CD14-positive monocyte (primary cell): ENCODE results near the gene NUP153. TPM values are rescaled to one million over a fixed set of nuclear protein-coding genes. Genes with fewer than 3 reads are reported as not detected.

ENCODE experiments used
- DNase-seq, 3 donors: peaks; one replicate each; pipeline ENCODE4 v3.0.0-alpha.2; 2011 to 2022
- H2AFZ ChIP-seq: 2 replicates; pipeline ENCODE4 v1.6.0; 2012; ENCODE audit warnings: mild to moderate bottlenecking, low read depth, low read length, inconsistent platforms; ENCODE audit not compliant: insufficient read depth, poor library complexity, severe bottlenecking
- H3K27ac ChIP-seq, 2 donors: 1 replicate in 1 of 2; 2 replicates in 1 of 2; pipeline ENCODE4 v1.5.1; 2012 to 2013; ENCODE audit warnings: low read length in 2 of 2, control low read depth in 1 of 2, inconsistent platforms in 1 of 2, low read depth in 1 of 2, mild to moderate bottlenecking in 1 of 2
- H3K27me3 ChIP-seq, 2 donors: one replicate each; pipeline versions ENCODE4 v1.6.0 to v1.6.1; 2011 to 2013; ENCODE audit warnings: low read length in 2 of 2; ENCODE audit not compliant: control insufficient read depth in 2 of 2, insufficient read depth in 2 of 2
- H3K36me3 ChIP-seq, 2 donors: replicated peaks in 1 of 2; 1 replicate in 1 of 2; 2 replicates in 1 of 2; pipeline versions ENCODE4 v1.5.1 to v1.6.1; 2012 to 2013; ENCODE audit warnings: low read length in 2 of 2, control low read depth in 1 of 2, inconsistent platforms in 1 of 2, mild to moderate bottlenecking in 1 of 2; ENCODE audit not compliant: insufficient read depth in 2 of 2, control insufficient read depth in 1 of 2
- H3K4me1 ChIP-seq, 2 donors: 1 replicate in 1 of 2; 2 replicates in 1 of 2; pipeline versions ENCODE4 v1.5.1 to v1.6.1; 2012 to 2013; ENCODE audit warnings: low read length in 2 of 2, control low read depth in 1 of 2, inconsistent platforms in 1 of 2, mild to moderate bottlenecking in 1 of 2, moderate library complexity in 1 of 2; ENCODE audit not compliant: insufficient read depth in 2 of 2, control insufficient read depth in 1 of 2
- H3K4me2 ChIP-seq: replicated peaks from 2 replicates; pipeline ENCODE3; 2012; ENCODE audit warnings: low read length, moderate library complexity, mild to moderate bottlenecking; ENCODE audit not compliant: poor library complexity, severe bottlenecking; ENCODE audit errors: extremely low read depth
- H3K4me3 ChIP-seq, 3 experiments: fragments of 200-600 bp in 1 of 3; sonication (generic) in 1 of 3; replicated peaks in 1 of 3; 1 replicate in 2 of 3; 2 replicates in 1 of 3; pipeline ENCODE4 v1.5.1; 2011 to 2013; ENCODE audit warnings: low read length in 3 of 3, mild to moderate bottlenecking in 3 of 3, control low read depth in 2 of 3, low read depth in 2 of 3, inconsistent platforms in 1 of 3, moderate library complexity in 1 of 3
- H3K79me2 ChIP-seq: 2 replicates; pipeline ENCODE4 v1.6.0; 2012; ENCODE audit warnings: mild to moderate bottlenecking, control low read depth, inconsistent platforms, low read length, moderate library complexity; ENCODE audit not compliant: insufficient read depth
- H3K9ac ChIP-seq: 2 replicates; pipeline ENCODE4 v1.6.0; 2017; ENCODE audit warnings: low read length, mild to moderate bottlenecking; ENCODE audit not compliant: insufficient read depth, poor library complexity, severe bottlenecking
- H3K9me3 ChIP-seq, 2 donors: replicated peaks in 1 of 2; 1 replicate in 1 of 2; 2 replicates in 1 of 2; pipeline versions ENCODE4 v1.5.1 to v1.6.1; 2012 to 2013; ENCODE audit warnings: low read length in 2 of 2, control low read depth in 1 of 2; ENCODE audit not compliant: control insufficient read depth in 1 of 2, insufficient read depth in 1 of 2
- H4K20me1 ChIP-seq: 2 replicates; pipeline ENCODE4 v1.6.0; 2012; ENCODE audit warnings: mild to moderate bottlenecking, low read length, control low read depth, moderate library complexity; ENCODE audit not compliant: insufficient read depth
- H3K27ac Mint-ChIP-seq, 7 donors: one replicate each; pipeline ENCODE4 v1.8.0; 2020; ENCODE audit warnings: mild to moderate bottlenecking in 7 of 7, mixed read lengths in 7 of 7, moderate library complexity in 6 of 7, inconsistent platforms in 2 of 7
- H3K27me3 Mint-ChIP-seq, 3 donors: one replicate each; pipeline ENCODE4 v1.8.0; 2021 to 2022; ENCODE audit warnings: low read depth in 3 of 3, mild to moderate bottlenecking in 3 of 3, mixed read lengths in 3 of 3, moderate library complexity in 3 of 3, inconsistent platforms in 1 of 3
- H3K36me3 Mint-ChIP-seq, 2 donors: one replicate each; pipeline ENCODE4 v1.8.0; 2020; ENCODE audit warnings: mixed read lengths in 2 of 2, inconsistent platforms in 1 of 2, mild to moderate bottlenecking in 1 of 2
- H3K4me1 Mint-ChIP-seq: one replicate; pipeline ENCODE4 v1.8.0; 2020; ENCODE audit warnings: mild to moderate bottlenecking, mixed read lengths
- H3K4me3 Mint-ChIP-seq, 2 donors: one replicate each; pipeline ENCODE4 v1.8.0; 2020; ENCODE audit warnings: mild to moderate bottlenecking in 2 of 2, mixed read lengths in 2 of 2, moderate library complexity in 1 of 2
- H3K9me3 Mint-ChIP-seq, 7 donors: one replicate each; pipeline ENCODE4 v1.8.0; 2020 to 2022; ENCODE audit warnings: mixed read lengths in 7 of 7, mild to moderate bottlenecking in 6 of 7, moderate library complexity in 6 of 7, inconsistent platforms in 2 of 7
- WGBS: methylation state at CpG from one replicate; pipeline ENCODE4 v1.1.5; 2013; ENCODE audit warnings: missing lambda C conversion rate; ENCODE audit not compliant: insufficient coverage; 5-methylcytosine and 5-hydroxymethylcytosine counted together
- intact Hi-C, 2 donors: fragments of 100-400 bp; cut with micrococcal nuclease; formaldehyde crosslinking; loops; one replicate each; pipeline versions ENCODE4 v1.15.0 to v1.15.1; 2023
- polyA plus RNA-seq, 3 donors: library from polyadenylated mRNA; depleted of rRNA in 1 of 3; unstranded in 2 of 3; stranded (reverse) in 1 of 3; fragments of 300-500 nt in 2 of 3; fragments of >200 nt in 1 of 3; fragmentation: Illumina TruSeq in 2 of 3; gene quantifications; 1 replicate in 2 of 3; 2 replicates in 1 of 3; pipeline ENCODE4 v1.2.3, GENCODE V29; 2012 to 2021
- TF ChIP-seq, protein P1 (sequence below): fragments of 200-600 bp; IDR thresholded peaks from one replicate; pipeline ENCODE4 v1.8.0; 2022; ENCODE audit warnings: antibody characterized with exemption, mild to moderate bottlenecking

The NUP153 gene
- polyA plus RNA-seq, 3 donors: 0.99 to 13.8 (median 2.3) TPM

DNA sequence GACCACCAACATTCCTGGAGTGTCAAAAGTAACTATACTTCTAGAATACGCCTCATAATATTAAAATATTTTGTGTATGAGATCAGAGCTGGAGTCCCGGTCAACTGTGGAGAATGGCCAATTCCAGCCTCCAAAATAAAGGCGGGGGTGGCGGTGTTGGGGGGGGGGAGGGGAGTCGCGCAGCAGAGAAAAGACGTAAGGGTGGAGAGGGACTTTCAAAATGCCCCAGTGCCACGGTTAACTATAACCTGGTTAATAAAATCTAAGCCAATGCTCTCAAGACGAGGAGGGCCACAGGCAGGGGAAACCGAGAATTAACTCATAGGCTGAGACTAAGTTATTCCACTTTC, 1.3 kb downstream of the NUP153 start:
- peak overlapping the region; percentile 97 for H3K9ac ChIP-seq
- no peak for DNase-seq
- H3K27me3 ChIP-seq: no peaks in the 10 kb centered on the region
- Mint-ChIP-seq H3K27ac (peak overlapping the region; percentile 94 to 98 (median 97)), H3K36me3 (no peaks in the 10 kb centered on the region), H3K4me3 (peak overlapping the region; percentile 88 to 96), H3K4me1 (peaks cover 49% of the 10 kb centered on the region), H3K9me3 (peaks cover 0 to 6% (median 0%) of the 10 kb centered on the region in 7 donors), H3K27me3 (peaks cover 0 to 2% (median 0%) of the 10 kb centered on the region in 3 donors)
- intact Hi-C loops: loop anchor here (5.0 to 10.0 kb wide), 4 partner anchors 99 to 199 kb away; partner anchors contain the start of gene FAM8A1 (in 2 of the 2)
- H3K4me3 ChIP-seq: peak overlapping the region; percentile 66 to 93 (median 87)
- H3K4me1 ChIP-seq: peaks cover 60 to 63% of the 10 kb centered on the region in 2 donors
- peak overlapping the region; percentile 79 for H2AFZ ChIP-seq
- WGBS: 0% methylated on average over 2 of the region's 10 CpGs
- H3K79me2 ChIP-seq: peaks cover 62% of the 10 kb centered on the region
- peaks cover 49% of the 10 kb centered on the region for H4K20me1 ChIP-seq
- no peaks in the 10 kb centered on the region for H3K36me3 ChIP-seq
- peak overlapping the region; percentile 96 for H3K27ac ChIP-seq
- peak overlapping the region; percentile 97 for H3K4me2 ChIP-seq
- TF ChIP-seq, protein P1, sequence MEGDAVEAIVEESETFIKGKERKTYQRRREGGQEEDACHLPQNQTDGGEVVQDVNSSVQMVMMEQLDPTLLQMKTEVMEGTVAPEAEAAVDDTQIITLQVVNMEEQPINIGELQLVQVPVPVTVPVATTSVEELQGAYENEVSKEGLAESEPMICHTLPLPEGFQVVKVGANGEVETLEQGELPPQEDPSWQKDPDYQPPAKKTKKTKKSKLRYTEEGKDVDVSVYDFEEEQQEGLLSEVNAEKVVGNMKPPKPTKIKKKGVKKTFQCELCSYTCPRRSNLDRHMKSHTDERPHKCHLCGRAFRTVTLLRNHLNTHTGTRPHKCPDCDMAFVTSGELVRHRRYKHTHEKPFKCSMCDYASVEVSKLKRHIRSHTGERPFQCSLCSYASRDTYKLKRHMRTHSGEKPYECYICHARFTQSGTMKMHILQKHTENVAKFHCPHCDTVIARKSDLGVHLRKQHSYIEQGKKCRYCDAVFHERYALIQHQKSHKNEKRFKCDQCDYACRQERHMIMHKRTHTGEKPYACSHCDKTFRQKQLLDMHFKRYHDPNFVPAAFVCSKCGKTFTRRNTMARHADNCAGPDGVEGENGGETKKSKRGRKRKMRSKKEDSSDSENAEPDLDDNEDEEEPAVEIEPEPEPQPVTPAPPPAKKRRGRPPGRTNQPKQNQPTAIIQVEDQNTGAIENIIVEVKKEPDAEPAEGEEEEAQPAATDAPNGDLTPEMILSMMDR: no peak
- H3K9me3 ChIP-seq: no peaks in the 10 kb centered on the region

DNA sequence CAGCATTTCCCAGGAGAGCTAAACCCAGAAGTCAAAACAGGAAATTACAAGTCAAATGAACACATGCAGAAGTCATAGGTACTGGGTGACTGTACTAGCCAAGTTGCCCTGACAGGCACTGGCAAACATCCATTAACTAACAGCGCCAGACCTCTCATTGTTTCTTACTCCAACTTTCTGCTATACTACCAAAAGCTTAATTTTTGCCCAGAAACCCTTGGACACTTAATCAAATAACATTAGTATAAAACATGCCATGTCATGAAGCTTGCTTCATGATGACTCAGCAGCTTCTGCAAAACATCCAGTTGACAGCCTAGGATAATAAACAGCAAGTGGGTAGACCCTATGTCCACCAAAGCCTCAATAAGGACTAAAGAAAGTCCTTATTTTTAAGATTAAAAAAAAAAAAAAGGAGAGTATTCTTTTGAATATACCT, 3.5 kb downstream of the NUP153 start:
- peaks cover 60 to 63% of the 10 kb centered on the region in 2 donors for H3K4me1 ChIP-seq
- Mint-ChIP-seq H3K27ac (peak overlapping the region; percentile 79 to 89 (median 88)), H3K4me1 (peaks cover 52% of the 10 kb centered on the region), H3K27me3 (no peaks in the 10 kb centered on the region), H3K4me3 (peak overlapping the region; percentile 9 to 59), H3K9me3 (peaks cover 0 to 6% (median 0%) of the 10 kb centered on the region in 7 donors), H3K36me3 (peaks cover 0 to 2% of the 10 kb centered on the region in 2 donors)
- H3K4me3 ChIP-seq: peak overlapping the region in 1 of 3 experiments; percentile 58
- H3K27ac ChIP-seq: peak overlapping the region; percentile 52 to 77
- H3K36me3 ChIP-seq: no peaks in the 10 kb centered on the region
- peak; percentile 59 to 82 (median 78) for DNase-seq
- intact Hi-C loops: loop anchor here (10.0 kb wide), 3 partner anchors 98 to 202 kb away; partner anchors contain the start of gene FAM8A1 (in 1 of the 2)
- peak overlapping the region; percentile 68 for H3K4me2 ChIP-seq
- H3K27me3 ChIP-seq: no peaks in the 10 kb centered on the region
- no peaks in the 10 kb centered on the region for H3K9me3 ChIP-seq
- H3K79me2 ChIP-seq: peaks cover 83% of the 10 kb centered on the region
- peaks cover 70% of the 10 kb centered on the region for H4K20me1 ChIP-seq
- 0% methylated on average over 1 of the region's 1 CpG for WGBS
- H3K9ac ChIP-seq: peak overlapping the region; percentile 12
- TF ChIP-seq, protein P1: no peak
- no peak overlapping the region for H2AFZ ChIP-seq
